K562 (cell line): ENCODE results near the gene ANKRD6. TPM values are rescaled to one million over a fixed set of nuclear protein-coding genes. Genes with fewer than 3 reads are reported as not detected.

Source experiments
- ATF6 ChIP-seq: sonication (generic); formaldehyde crosslinking; IDR thresholded peaks from 2 replicates; pipeline ENCODE4 v1.4.0; 2020; ENCODE audit warnings: mild to moderate bottlenecking, missing genetic modification reagents
- HMGN3 ChIP-seq: IDR thresholded peaks from 2 replicates; pipeline ENCODE4 v1.6.1; 2011; ENCODE audit warnings: borderline replicate concordance, low read depth, mild to moderate bottlenecking, mixed read lengths, low read length; ENCODE audit not compliant: insufficient read length; ENCODE audit errors: extremely low read depth
- REST ChIP-seq, 2 experiments: fragments of 450-650 bp; formaldehyde crosslinking in 1 of 2; IDR thresholded peaks; 2 replicates each; pipeline versions ENCODE4 v1.4.0 to v1.6.1; 2014 to 2020; ENCODE audit warnings: mild to moderate bottlenecking in 2 of 2, borderline replicate concordance in 1 of 2, low read depth in 1 of 2
- SIN3A ChIP-seq, 2 experiments: fragments of 150-350 bp in 1 of 2; IDR thresholded peaks; 2 replicates each; pipeline ENCODE4 v1.6.1; 2011 to 2016; ENCODE audit warnings: borderline replicate concordance in 2 of 2, low read depth in 2 of 2, low read length in 2 of 2, mild to moderate bottlenecking in 2 of 2, moderate library complexity in 2 of 2; ENCODE audit not compliant: control insufficient read depth in 1 of 2
- ZEB2 ChIP-seq: fragments of 450-650 bp; IDR thresholded peaks from 2 replicates; pipeline ENCODE4 v1.6.1; 2016
- polyA plus RNA-seq, 8 experiments: library from polyadenylated mRNA; depleted of rRNA in 4 of 8; stranded (reverse) in 5 of 8; unstranded in 3 of 8; fragments of >200 nt; fragmentation: Nextera tagmentation in 2 of 8; fragmentation: Illumina TruSeq in 1 of 8; extraction: Ambion mirVana in 2 of 8; extraction: Trizol in 1 of 8; gene quantifications; 2 replicates each; pipeline versions ENCODE4 v1.2.1 to v1.2.3, GENCODE V29; 2011 to 2014; ENCODE audit warnings: inconsistent platforms in 1 of 8, missing spikeins in 1 of 8
- total RNA-seq, 7 experiments: library from RNA; depleted of rRNA in 6 of 7; stranded (reverse); fragments of >200 nt in 6 of 7; fragmentation: Illumina TruSeq in 2 of 7; extraction: Trizol in 2 of 7; gene quantifications; 2 replicates each; pipeline versions ENCODE4 v1.2.1 to v1.2.3, GENCODE V29; 2011 to 2021; ENCODE audit warnings: low replicate concordance in 1 of 7

ANKRD6 gene
- total and polyA plus RNA-seq, 9 of the 15 experiments (the other 6 are each of a cell fraction or from before 2014, with no cell fraction given) = 0.04 to 0.22 (median 0.08) TPM; not detected in 4

GRCh38 chr6:89638320-89639195 is 205.6 kb downstream of the ANKRD6 start, which contains the start of gene LYRM2 (continued):
- no peak for TF ChIP-seq REST (IDR thresholded peaks at IDR 0.05; ENCODE audit: borderline replicate concordance)
- TF ChIP-seq REST (CRISPR knock-in tag; IDR thresholded peaks at IDR 0.05; ENCODE audit: low read depth) = peak; percentile 36; the same call in 1 of the 2 replicates
- peak; percentile 80 to 90; a peak in 2 of 4 replicates for TF ChIP-seq SIN3A (IDR thresholded peaks at IDR 0.05; ENCODE audit: borderline replicate concordance in 2 of 2, control insufficient read depth in 1 of 2, low read depth in 2 of 2, low read length in 2 of 2)
- TF ChIP-seq HMGN3 = peak; percentile 79
- peak; percentile 7; the same call in 1 of the 2 replicates for TF ChIP-seq ZEB2
- 0 out of 2 replicates have a peak, but pooled peaks have one; percentile 58 for TF ChIP-seq ATF6 (CRISPR knock-in tag)
